ENCODE data around the gene LGI1.

The LGI1 gene

DNA sequence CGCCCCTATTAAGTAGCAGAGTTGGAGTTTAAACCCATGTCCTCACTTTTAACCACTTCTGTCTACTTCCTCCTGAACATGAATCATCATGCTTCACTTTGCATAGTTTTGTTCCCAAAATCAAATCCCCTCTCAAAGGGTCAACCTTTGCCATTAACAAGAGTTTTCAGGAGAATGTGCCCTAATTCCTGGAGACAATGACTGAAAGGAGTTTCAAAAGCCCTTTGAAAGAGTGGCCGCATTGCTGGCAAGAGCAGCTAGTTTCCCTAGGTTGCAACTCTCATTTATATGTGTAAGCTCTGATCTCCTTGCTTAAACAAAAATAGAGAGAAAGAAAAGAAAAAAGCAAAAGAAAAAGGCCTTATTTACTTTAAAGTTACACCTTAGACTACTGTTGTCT lies 9.2 kb downstream of the LGI1 start:
- no peak overlapping the region for H3K4me2 ChIP-seq (ENCODE audit: low read length)
- H3K14ac ChIP-seq (ENCODE audit: low read length) = no peak overlapping the region
- no CpG with 5 or more reads among the region's 2 CpGs for WGBS (ENCODE audit: extremely low coverage, insufficient coverage, insufficient read length)
- no peak overlapping the region for H3K18ac ChIP-seq (ENCODE audit: low read length)
- no peak overlapping the region for H2BK120ac ChIP-seq (ENCODE audit: insufficient read depth, low read length, poor library complexity)
- H3K4me3 ChIP-seq (ENCODE audit: low read depth, low read length) = no peak overlapping the region
- H2AFZ ChIP-seq (ENCODE audit: insufficient read depth, low read length, poor library complexity) = no peak overlapping the region
- no peak overlapping the region for H4K8ac ChIP-seq (ENCODE audit: low read depth, low read length)
- H3K79me1 ChIP-seq (ENCODE audit: low read length) = peaks cover 10% of the 10 kb centered on the region
- no peak overlapping the region for H4K12ac ChIP-seq (ENCODE audit: low read depth, low read length)
- no peaks in the 10 kb centered on the region for H3K9me3 ChIP-seq (ENCODE audit: insufficient read depth, low read depth, low read length)
- no peak overlapping the region for H4K91ac ChIP-seq (ENCODE audit: low read depth, low read length)
- DNase-seq = no peak
- peaks cover 13 to 16% of the 10 kb centered on the region in 2 experiments for H3K4me1 ChIP-seq (ENCODE audit: control insufficient read depth in 1 of 2, insufficient read depth in 2 of 2, low read length in 2 of 2)
- no peaks in the 10 kb centered on the region for H3K79me2 ChIP-seq (ENCODE audit: control insufficient read depth, insufficient read depth, low read length, poor library complexity)
- no peak overlapping the region for H3K4ac ChIP-seq (ENCODE audit: low read depth, low read length)
- no peaks in the 10 kb centered on the region for H3K27me3 ChIP-seq (ENCODE audit: insufficient read depth, low read length)
- no peaks in the 10 kb centered on the region for H3K36me3 ChIP-seq (ENCODE audit: control insufficient read depth in 1 of 2, insufficient read depth in 2 of 2, low read length in 2 of 2)
- H2BK5ac ChIP-seq (ENCODE audit: low read depth, low read length, poor library complexity) = no peak overlapping the region
- no peak overlapping the region for H3K23ac ChIP-seq (ENCODE audit: low read length)
- H3K9ac ChIP-seq (ENCODE audit: low read length) = no peak overlapping the region
- no peak overlapping the region for H2AK5ac ChIP-seq (ENCODE audit: low read length)
- H3K27ac ChIP-seq (ENCODE audit: low read depth, low read length) = no peak overlapping the region
- H2BK12ac ChIP-seq (ENCODE audit: low read length) = no peak overlapping the region

DNA sequence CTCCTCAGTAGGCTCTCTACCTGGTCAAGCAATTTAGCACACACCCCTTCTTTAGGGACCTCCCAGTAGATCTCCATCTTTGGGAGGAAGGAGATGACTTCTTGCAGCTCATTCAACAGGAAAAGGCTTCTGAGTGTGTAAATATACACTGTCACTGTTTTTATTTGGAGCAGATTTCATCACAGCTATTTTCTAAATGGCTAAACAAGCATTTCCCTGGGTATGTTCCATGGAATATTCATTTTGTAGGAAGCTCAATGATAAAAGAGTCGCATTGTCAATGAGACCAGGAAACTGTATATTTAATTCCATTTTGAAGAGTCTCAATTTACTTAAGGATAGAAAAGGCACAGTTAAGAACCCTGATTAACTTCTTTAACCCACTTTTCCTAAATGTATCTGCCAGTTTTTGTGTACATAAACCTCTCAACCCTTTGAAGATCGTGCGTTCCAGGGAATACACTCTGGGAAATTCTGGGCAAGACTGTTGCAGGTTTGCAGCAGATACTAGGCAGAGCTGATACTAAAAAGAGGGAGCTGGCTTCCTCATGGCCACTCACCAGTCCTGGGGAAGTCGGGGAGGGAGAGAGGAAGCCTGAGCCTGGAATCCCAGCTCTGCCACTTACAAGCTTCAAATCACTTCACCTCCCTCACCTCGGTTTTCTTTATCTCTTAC lies 10.1 kb downstream of the LGI1 start:
- no peak overlapping the region for H4K91ac ChIP-seq (ENCODE audit: low read depth, low read length)
- no peak overlapping the region for H3K27ac ChIP-seq (ENCODE audit: low read depth, low read length)
- no peaks in the 10 kb centered on the region for H3K36me3 ChIP-seq (ENCODE audit: control insufficient read depth in 1 of 2, insufficient read depth in 2 of 2, low read length in 2 of 2)
- no peak overlapping the region for H3K23ac ChIP-seq (ENCODE audit: low read length)
- H3K4me2 ChIP-seq (ENCODE audit: low read length) = no peak overlapping the region
- peak overlapping the region; percentile 85 for H2BK12ac ChIP-seq (ENCODE audit: low read length)
- no peak overlapping the region for H2BK5ac ChIP-seq (ENCODE audit: low read depth, low read length, poor library complexity)
- H3K79me2 ChIP-seq (ENCODE audit: control insufficient read depth, insufficient read depth, low read length, poor library complexity) = no peaks in the 10 kb centered on the region
- peaks cover 13 to 14% of the 10 kb centered on the region in 2 experiments for H3K4me1 ChIP-seq (ENCODE audit: control insufficient read depth in 1 of 2, insufficient read depth in 2 of 2, low read length in 2 of 2)
- H3K27me3 ChIP-seq (ENCODE audit: insufficient read depth, low read length) = no peaks in the 10 kb centered on the region
- no peak overlapping the region for H3K9ac ChIP-seq (ENCODE audit: low read length)
- no peak overlapping the region for H4K12ac ChIP-seq (ENCODE audit: low read depth, low read length)
- H4K8ac ChIP-seq (ENCODE audit: low read depth, low read length) = no peak overlapping the region
- no peak overlapping the region for H3K4me3 ChIP-seq (ENCODE audit: low read depth, low read length)
- H2AFZ ChIP-seq (ENCODE audit: insufficient read depth, low read length, poor library complexity) = no peak overlapping the region
- H2BK120ac ChIP-seq (ENCODE audit: insufficient read depth, low read length, poor library complexity) = no peak overlapping the region
- no peak overlapping the region for H2AK5ac ChIP-seq (ENCODE audit: low read length)
- no peak overlapping the region for H3K18ac ChIP-seq (ENCODE audit: low read length)
- H3K4ac ChIP-seq (ENCODE audit: low read depth, low read length) = no peak overlapping the region
- DNase-seq = no peak
- H3K14ac ChIP-seq (ENCODE audit: low read length) = no peak overlapping the region
- no peaks in the 10 kb centered on the region for H3K9me3 ChIP-seq (ENCODE audit: insufficient read depth, low read depth, low read length)
- WGBS (ENCODE audit: extremely low coverage, insufficient coverage, insufficient read length) = no CpG with 5 or more reads among the region's 5 CpGs
- H3K79me1 ChIP-seq (ENCODE audit: low read length) = peaks cover 8% of the 10 kb centered on the region

DNA sequence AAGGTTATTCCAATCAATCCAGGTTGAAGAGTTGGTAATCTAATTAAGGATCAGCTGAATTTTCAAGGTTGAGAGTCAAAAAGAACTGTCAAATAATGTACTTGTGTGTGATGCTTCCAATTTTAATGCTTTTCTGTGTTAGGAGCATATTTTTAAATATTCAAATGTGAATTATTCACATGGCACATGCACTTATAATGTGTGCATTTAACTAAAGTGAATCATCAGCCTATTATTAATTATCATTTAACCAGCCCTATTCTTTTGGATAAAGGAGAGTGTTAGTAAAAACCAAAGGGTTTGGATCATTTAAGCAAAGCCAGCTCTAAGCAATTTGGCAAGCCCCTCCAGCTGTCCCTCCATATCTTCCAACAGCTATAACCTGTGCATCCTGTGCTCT lies 11.2 kb downstream of the LGI1 start:
- DNase-seq = no peak
- Histone ChIP-seq H3K23ac (ENCODE audit: low read length) (no peak overlapping the region), H3K18ac (ENCODE audit: low read length) (no peak overlapping the region), H3K4ac (ENCODE audit: low read depth, low read length) (no peak overlapping the region), H2BK120ac (ENCODE audit: insufficient read depth, low read length, poor library complexity) (no peak overlapping the region), H2AFZ (ENCODE audit: insufficient read depth, low read length, poor library complexity) (no peak overlapping the region), H2AK5ac (ENCODE audit: low read length) (no peak overlapping the region), H3K4me3 (ENCODE audit: low read depth, low read length) (no peak overlapping the region), H3K4me2 (ENCODE audit: low read length) (no peak overlapping the region), H3K27me3 (ENCODE audit: insufficient read depth, low read length) (no peaks in the 10 kb centered on the region), H3K4me1 (ENCODE audit: control insufficient read depth in 1 of 2, insufficient read depth in 2 of 2, low read length in 2 of 2) (peaks cover 13 to 16% of the 10 kb centered on the region in 2 experiments), H3K14ac (ENCODE audit: low read length) (no peak overlapping the region), H2BK12ac (ENCODE audit: low read length) (no peak overlapping the region), H3K79me2 (ENCODE audit: control insufficient read depth, insufficient read depth, low read length, poor library complexity) (no peaks in the 10 kb centered on the region), H3K9ac (ENCODE audit: low read length) (no peak overlapping the region), H3K79me1 (ENCODE audit: low read length) (peaks cover 6% of the 10 kb centered on the region), H4K12ac (ENCODE audit: low read depth, low read length) (no peak overlapping the region), H3K9me3 (ENCODE audit: insufficient read depth, low read depth, low read length) (no peaks in the 10 kb centered on the region), H4K8ac (ENCODE audit: low read depth, low read length) (no peak overlapping the region), H2BK5ac (ENCODE audit: low read depth, low read length, poor library complexity) (no peak overlapping the region), H4K91ac (ENCODE audit: low read depth, low read length) (no peak overlapping the region), H3K36me3 (ENCODE audit: control insufficient read depth in 1 of 2, insufficient read depth in 2 of 2, low read length in 2 of 2) (no peaks in the 10 kb centered on the region), H3K27ac (ENCODE audit: low read depth, low read length) (no peak overlapping the region)

- Histone ChIP-seq H3K4ac (ENCODE audit: low read depth, low read length) (no peak overlapping the region), H3K79me2 (ENCODE audit: control insufficient read depth, insufficient read depth, low read length, poor library complexity) (no peaks in the 10 kb centered on the region), H3K4me1 (ENCODE audit: control insufficient read depth in 1 of 2, insufficient read depth in 2 of 2, low read length in 2 of 2) (peaks cover 15 to 18% of the 10 kb centered on the region in 2 experiments), H3K4me3 (ENCODE audit: low read depth, low read length) (no peak overlapping the region), H3K14ac (ENCODE audit: low read length) (no peak overlapping the region), H3K27ac (ENCODE audit: low read depth, low read length) (no peak overlapping the region), H2BK5ac (ENCODE audit: low read depth, low read length, poor library complexity) (no peak overlapping the region), H4K91ac (ENCODE audit: low read depth, low read length) (no peak overlapping the region), H3K18ac (ENCODE audit: low read length) (no peak overlapping the region), H4K8ac (ENCODE audit: low read depth, low read length) (no peak overlapping the region), H3K9me3 (ENCODE audit: insufficient read depth, low read depth, low read length) (no peaks in the 10 kb centered on the region), H2AFZ (ENCODE audit: insufficient read depth, low read length, poor library complexity) (no peak overlapping the region), H3K79me1 (ENCODE audit: low read length) (peaks cover 4% of the 10 kb centered on the region), H2BK120ac (ENCODE audit: insufficient read depth, low read length, poor library complexity) (no peak overlapping the region), H2BK12ac (ENCODE audit: low read length) (no peak overlapping the region), H2AK5ac (ENCODE audit: low read length) (no peak overlapping the region), H4K12ac (ENCODE audit: low read depth, low read length) (no peak overlapping the region), H3K4me2 (ENCODE audit: low read length) (no peak overlapping the region), H3K36me3 (ENCODE audit: control insufficient read depth in 1 of 2, insufficient read depth in 2 of 2, low read length in 2 of 2) (no peaks in the 10 kb centered on the region), H3K9ac (ENCODE audit: low read length) (no peak overlapping the region), H3K23ac (ENCODE audit: low read length) (no peak overlapping the region), H3K27me3 (ENCODE audit: insufficient read depth, low read length) (no peaks in the 10 kb centered on the region)
- no peak for DNase-seq
- WGBS (ENCODE audit: extremely low coverage, insufficient coverage, insufficient read length) = no CpG with 5 or more reads among the region's 7 CpGs
These were observed 13.6 kb downstream of the LGI1 start for GRCh38 chr10:93771354-93771753.

Measured in trophoblast cell (in vitro differentiated cells and primary cell).